HepG2 (cell line): ENCODE measurements around the gene CLDN4.
A peak's percentile ranks its signal among the peaks of the same experiment; 100 is the strongest.

Experiments
- BRCA1 ChIP-seq: sonication (generic); formaldehyde crosslinking; IDR thresholded peaks from 2 replicates; pipeline ENCODE4 v1.4.0; 2020; ENCODE audit warnings: missing genetic modification reagents
- CTCF ChIP-seq: sonication (generic); formaldehyde crosslinking; IDR thresholded peaks from 2 replicates; pipeline ENCODE4 v1.5.0; 2020; ENCODE audit warnings: mild to moderate bottlenecking, missing genetic modification reagents, moderate library complexity
- EZH2 ChIP-seq: conservative IDR thresholded peaks from 2 replicates; pipeline ENCODE4 v1.6.1; 2012; ENCODE audit warnings: mild to moderate bottlenecking, low read depth, low read length, moderate library complexity
- MAZ ChIP-seq, 2 experiments: sonication (generic) in 1 of 2; formaldehyde crosslinking in 1 of 2; IDR thresholded peaks; 2 replicates each; pipeline versions ENCODE4 v1.5.0 to v1.6.1; 2012 to 2020; ENCODE audit warnings: low read depth in 2 of 2, mild to moderate bottlenecking in 2 of 2, borderline replicate concordance in 1 of 2, improper control_type of control experiment in 1 of 2, low read length in 1 of 2, missing genetic modification reagents in 1 of 2, moderate library complexity in 1 of 2
- MTA1 ChIP-seq: sonication (generic); formaldehyde crosslinking; IDR thresholded peaks from 2 replicates; pipeline ENCODE4 v1.4.0; 2020; ENCODE audit warnings: missing genetic modification reagents, mild to moderate bottlenecking, borderline replicate concordance
- NR3C1 ChIP-seq: sonication (generic); formaldehyde crosslinking; IDR thresholded peaks from 2 replicates; pipeline ENCODE4 v1.4.0; 2020; ENCODE audit warnings: missing genetic modification reagents
- PHF20 ChIP-seq: sonication (generic); formaldehyde crosslinking; IDR thresholded peaks from 2 replicates; pipeline ENCODE4 v1.5.0; 2020; ENCODE audit warnings: mild to moderate bottlenecking, missing genetic modification reagents
- REXO4 ChIP-seq: sonication (generic); formaldehyde crosslinking; IDR thresholded peaks from 2 replicates; pipeline ENCODE4 v1.8.0; 2022; ENCODE audit warnings: missing genetic modification reagents, mild to moderate bottlenecking, borderline replicate concordance
- ZNF343 ChIP-seq: sonication (generic); formaldehyde crosslinking; IDR thresholded peaks from 2 replicates; pipeline ENCODE4 v1.4.0; 2020; ENCODE audit warnings: mild to moderate bottlenecking, missing genetic modification reagents
- TF ChIP-seq, protein P1 (sequence below): sonication (generic); formaldehyde crosslinking; IDR thresholded peaks from 2 replicates; pipeline ENCODE4 v1.4.0; 2020; ENCODE audit warnings: missing genetic modification reagents

GRCh38 chr7:73842067-73842976 is 11.5 kb downstream of the CLDN4 start, which contains the start of gene METTL27:
- TF ChIP-seq EZH2, result no peak
- TF ChIP-seq ZNF343, result no peak
- TF ChIP-seq PHF20 (CRISPR knock-in tag), result no peak
- TF ChIP-seq MAZ (IDR thresholded peaks at IDR 0.05; ENCODE audit: borderline replicate concordance, low read depth, low read length), result 0 out of 2 replicates have a peak, but pooled peaks have one; percentile 21
- no peak for TF ChIP-seq MAZ (CRISPR knock-in tag; IDR thresholded peaks at IDR 0.05; ENCODE audit: low read depth)
- TF ChIP-seq CTCF (CRISPR knock-in tag), result no peak
- no peak for TF ChIP-seq NR3C1 (CRISPR knock-in tag)
- no peak; the same call in 1 of the 2 replicates for TF ChIP-seq MTA1 (CRISPR knock-in tag)
- TF ChIP-seq, protein P1, sequence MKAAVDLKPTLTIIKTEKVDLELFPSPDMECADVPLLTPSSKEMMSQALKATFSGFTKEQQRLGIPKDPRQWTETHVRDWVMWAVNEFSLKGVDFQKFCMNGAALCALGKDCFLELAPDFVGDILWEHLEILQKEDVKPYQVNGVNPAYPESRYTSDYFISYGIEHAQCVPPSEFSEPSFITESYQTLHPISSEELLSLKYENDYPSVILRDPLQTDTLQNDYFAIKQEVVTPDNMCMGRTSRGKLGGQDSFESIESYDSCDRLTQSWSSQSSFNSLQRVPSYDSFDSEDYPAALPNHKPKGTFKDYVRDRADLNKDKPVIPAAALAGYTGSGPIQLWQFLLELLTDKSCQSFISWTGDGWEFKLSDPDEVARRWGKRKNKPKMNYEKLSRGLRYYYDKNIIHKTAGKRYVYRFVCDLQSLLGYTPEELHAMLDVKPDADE (CRISPR knock-in tag), result no peak
- no peak for TF ChIP-seq BRCA1 (CRISPR knock-in tag)
- TF ChIP-seq REXO4 (CRISPR knock-in tag), result no peak
